HG03520 (cell line): Measurements from ENCODE around the gene IL37.
"Not testable (repeated sequence)": the region's sequence is repeated elsewhere in the genome, so short reads cannot be mapped to it uniquely, and the experiment has no call there.

ENCODE experiments used
- ATAC-seq: cut with Tn5 transposase; IDR thresholded peaks from one replicate; pipeline ENCODE4 v1.9.1; 2021; ENCODE audit warnings: mild to moderate bottlenecking, moderate library complexity; ENCODE audit not compliant: unreplicated experiment

Gene IL37

GRCh38 chr2:112887964-112888749 is 22.8 kb upstream of the IL37 start:
- ATAC-seq: no peak

GRCh38 chr2:112889976-112890375 is 21.0 kb upstream of the IL37 start:
- ATAC-seq: no peak

- no peak for ATAC-seq
These were observed 19.6 kb upstream of the IL37 start for GRCh38 chr2:112891385-112891831.

- no peak for ATAC-seq
These were observed 17.2 kb upstream of the IL37 start for GRCh38 chr2:112893752-112894151.

GRCh38 chr2:112896909-112897623 is 13.9 kb upstream of the IL37 start:
- no peak for ATAC-seq

GRCh38 chr2:112897624-112897978 is 13.4 kb upstream of the IL37 start:
- ATAC-seq: no peak

- not testable (repeated sequence) for ATAC-seq
These were observed 9.4 kb upstream of the IL37 start for GRCh38 chr2:112901431-112902065.

GRCh38 chr2:112902816-112903215 is 8.1 kb upstream of the IL37 start:
- ATAC-seq: no peak

- no peak for ATAC-seq
These were observed 6.1 kb upstream of the IL37 start for GRCh38 chr2:112904883-112905282.

GRCh38 chr2:112906276-112906675 is 4.7 kb upstream of the IL37 start:
- ATAC-seq: no peak

- ATAC-seq: no peak
These were observed 3.7 kb upstream of the IL37 start for GRCh38 chr2:112907001-112907949.

GRCh38 chr2:112908559-112908958 is 2.4 kb upstream of the IL37 start:
- not testable (repeated sequence) for ATAC-seq

- ATAC-seq: no peak
These were observed 746 bp upstream of the IL37 start for GRCh38 chr2:112910219-112910618.

GRCh38 chr2:112912403-112912802 is 1.4 kb downstream of the IL37 start:
- ATAC-seq: no peak

- no peak for ATAC-seq
These were observed 4.6 kb downstream of the IL37 start for GRCh38 chr2:112915300-112916144.

GRCh38 chr2:112916145-112916571 is 5.2 kb downstream of the IL37 start:
- no peak for ATAC-seq

- ATAC-seq: no peak
These were observed 5.8 kb downstream of the IL37 start for GRCh38 chr2:112916625-112917247.

- no peak for ATAC-seq
These were observed 6.9 kb downstream of the IL37 start for GRCh38 chr2:112917856-112918255.

- no peak for ATAC-seq
These were observed 7.3 kb downstream of the IL37 start for GRCh38 chr2:112918256-112918655.
